ENCODE measurements around the gene TTLL10.

GRCh38 chr1:1213345-1214265 is 39.9 kb downstream of the TTLL10 start, which contains the start of gene TNFRSF4:
- TF ChIP-seq GABPA (IDR thresholded peaks at IDR 0.05 in 1 of 2, conservative IDR thresholded peaks at IDR 0.05 in 1 of 2) (no peak), CTCF (IDR thresholded peaks at IDR 0.05; ENCODE audit: low read depth, low read length, missing input control) (no peak), REST (IDR thresholded peaks at IDR 0.05) (no peak), YY1 (IDR thresholded peaks at IDR 0.05) (no peak), EGR1 (IDR thresholded peaks at IDR 0.05; ENCODE audit: low read depth in 2 of 2) (no peak), TAF1 (conservative IDR thresholded peaks at IDR 0.05) (no peak), RAD21 (IDR thresholded peaks at IDR 0.05) (no peak), HNF4A (conservative IDR thresholded peaks at IDR 0.05) (no peak), ZBTB33 (IDR thresholded peaks at IDR 0.05) (no peak), RXRA (IDR thresholded peaks at IDR 0.05) (no peak), FOXA1 (IDR thresholded peaks at IDR 0.05) (no peak)
- TF ChIP-seq, protein P1, sequence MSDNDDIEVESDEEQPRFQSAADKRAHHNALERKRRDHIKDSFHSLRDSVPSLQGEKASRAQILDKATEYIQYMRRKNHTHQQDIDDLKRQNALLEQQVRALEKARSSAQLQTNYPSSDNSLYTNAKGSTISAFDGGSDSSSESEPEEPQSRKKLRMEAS (IDR thresholded peaks at IDR 0.05) = no peak

Data from liver (tissue), 3 donors.